Tibial artery (tissue), 4 donors: ENCODE measurements around the gene NGFR.

Source experiments
- DNase-seq, 2 donors: peaks; one replicate each; pipeline ENCODE4 v3.0.0-alpha.2; 2019
- H3K27ac ChIP-seq, 2 donors: fragments of 200-600 bp; sonication (generic) in 1 of 2; 1 replicate in 1 of 2; 2 replicates in 1 of 2; pipeline ENCODE4 v1.5.1; 2018 to 2019; ENCODE audit warnings: mild to moderate bottlenecking in 1 of 2
- H3K27me3 ChIP-seq, 2 donors: fragments of 200-600 bp; sonication (generic) in 1 of 2; one replicate each; pipeline versions ENCODE4 v1.5.1 to v1.6.0; 2016 to 2019
- H3K36me3 ChIP-seq, 3 donors: fragments of 200-600 bp; sonication (generic) in 2 of 3; one replicate each; pipeline ENCODE4 v1.5.1; 2016 to 2019; ENCODE audit warnings: mild to moderate bottlenecking in 2 of 3
- H3K4me1 ChIP-seq, 4 donors: fragments of 200-600 bp; sonication (generic) in 2 of 4; 1 replicate in 3 of 4; 2 replicates in 1 of 4; pipeline ENCODE4 v1.5.1; 2016 to 2019
- H3K4me3 ChIP-seq, 2 donors: fragments of 200-600 bp; sonication (generic) in 1 of 2; 1 replicate in 1 of 2; 2 replicates in 1 of 2; pipeline ENCODE4 v1.5.1; 2018 to 2019; ENCODE audit warnings: mild to moderate bottlenecking in 2 of 2
- H3K9me3 ChIP-seq, 3 donors: fragments of 200-600 bp; sonication (generic) in 1 of 3; one replicate each; pipeline ENCODE4 v1.5.1; 2016 to 2019
- CTCF ChIP-seq, 2 experiments: fragments of 200-600 bp in 1 of 2; fragments of 450-650 bp in 1 of 2; IDR thresholded peaks; one replicate each; pipeline ENCODE4 v1.5.1; 2017 to 2019; ENCODE audit warnings: antibody characterized with exemption in 2 of 2, mild to moderate bottlenecking in 1 of 2, moderate library complexity in 1 of 2
- intact Hi-C: fragments of 100-400 bp; cut with DNase I; formaldehyde crosslinking; loops from one replicate; pipeline ENCODE4 v1.15.0; 2023; ENCODE audit warnings: low total_unique reads

Gene NGFR

GRCh38 chr17:49554694-49555494 lies 59.8 kb downstream of the NGFR start:
- no peaks in the 10 kb centered on the region for H3K36me3 ChIP-seq
- peaks cover 0 to 34% of the 10 kb centered on the region in 2 donors for H3K27me3 ChIP-seq
- H3K9me3 ChIP-seq = no peaks in the 10 kb centered on the region
- peaks cover 0 to 17% (median 6%) of the 10 kb centered on the region in 4 donors for H3K4me1 ChIP-seq
- H3K27ac ChIP-seq = no peak overlapping the region
- no peak overlapping the region for H3K4me3 ChIP-seq
- DNase-seq = no peak
- intact Hi-C loops = loop anchor here (5.0 kb wide), 1 partner anchor 58 kb away; the partner anchor contains the start of gene NGFR
- TF ChIP-seq CTCF (IDR thresholded peaks at IDR 0.05) = no peak

GRCh38 chr17:49555495-49556222 lies 60.6 kb downstream of the NGFR start:
- no peak for DNase-seq
- H3K27me3 ChIP-seq = peaks cover 0 to 33% of the 10 kb centered on the region in 2 donors
- no peaks in the 10 kb centered on the region for H3K36me3 ChIP-seq
- H3K27ac ChIP-seq = no peak overlapping the region
- H3K4me3 ChIP-seq = no peak overlapping the region
- no peaks in the 10 kb centered on the region for H3K9me3 ChIP-seq
- TF ChIP-seq CTCF (IDR thresholded peaks at IDR 0.05) = no peak
- intact Hi-C loops = loop anchor here (1.0 to 5.0 kb wide), 2 partner anchors 58 to 120 kb away; partner anchors contain the start of gene NGFR
- H3K4me1 ChIP-seq = peaks cover 0 to 17% (median 6%) of the 10 kb centered on the region in 4 donors

- peak; percentile 61 to 63 for DNase-seq
- peak; percentile 96 to 98 for TF ChIP-seq CTCF (IDR thresholded peaks at IDR 0.05)
- Histone ChIP-seq H3K36me3 (no peaks in the 10 kb centered on the region), H3K4me1 (peaks cover 0 to 17% (median 6%) of the 10 kb centered on the region in 4 donors), H3K9me3 (no peaks in the 10 kb centered on the region), H3K27me3 (peaks cover 0 to 31% of the 10 kb centered on the region in 2 donors), H3K4me3 (no peak overlapping the region), H3K27ac (no peak overlapping the region)
- intact Hi-C loops = loop anchor here (1.0 to 5.0 kb wide), 2 partner anchors 59 to 121 kb away; partner anchors contain the start of gene NGFR
Observed at GRCh38 chr17:49556223-49556943, 61.3 kb downstream of the NGFR start.

GRCh38 chr17:49557312-49558024 lies 62.4 kb downstream of the NGFR start:
- DNase-seq = peak in 1 of 2 donors; percentile 33
- Histone ChIP-seq H3K9me3 (no peaks in the 10 kb centered on the region), H3K36me3 (no peaks in the 10 kb centered on the region), H3K27ac (no peak overlapping the region), H3K4me3 (no peak overlapping the region), H3K4me1 (peaks cover 0 to 17% (median 6%) of the 10 kb centered on the region in 4 donors), H3K27me3 (peaks cover 0 to 30% of the 10 kb centered on the region in 2 donors)
- peak; percentile 37 to 44 for TF ChIP-seq CTCF (IDR thresholded peaks at IDR 0.05)
- intact Hi-C loops = loop anchor here (5.0 kb wide), 1 partner anchor 60 kb away; the partner anchor contains the start of gene NGFR
